ENCODE results near the gene MRPL52.
"Not testable (repeated sequence)": the region's sequence is repeated elsewhere in the genome, so short reads cannot be mapped to it uniquely, and the experiment has no call there.

The MRPL52 gene

GRCh38 chr14:22829661-22830442 lies at the start of gene MRPL52:
Gene MRPL52, plus strand, starts transcription at chr14:22829887. Its CDS starts 26 bp downstream, at chr14:22829913.
- peak; percentile 93 for DNase-seq

- DNase-seq, result no peak
These were observed 49.5 kb upstream of the MRPL52 start for GRCh38 chr14:22780105-22780679.

DNA sequence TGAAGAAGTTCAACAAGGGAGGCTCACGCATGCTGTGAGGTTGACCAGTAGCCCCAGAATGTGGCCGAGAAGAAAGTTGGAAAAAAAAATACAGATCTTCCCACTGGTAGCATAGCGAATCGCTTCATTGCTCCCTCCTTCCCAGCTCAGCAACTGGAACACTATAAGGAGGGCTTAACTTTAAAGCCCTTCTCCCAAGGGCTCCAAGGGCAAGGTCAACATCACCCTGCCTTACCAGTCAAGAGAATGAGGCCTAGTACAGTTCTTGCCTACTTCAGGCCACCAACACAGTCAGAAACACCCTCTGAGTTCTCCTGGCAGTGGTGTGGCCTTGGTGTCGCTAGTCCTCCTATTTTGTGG lies 48.8 kb upstream of the MRPL52 start:
- DNase-seq, result no peak

DNA sequence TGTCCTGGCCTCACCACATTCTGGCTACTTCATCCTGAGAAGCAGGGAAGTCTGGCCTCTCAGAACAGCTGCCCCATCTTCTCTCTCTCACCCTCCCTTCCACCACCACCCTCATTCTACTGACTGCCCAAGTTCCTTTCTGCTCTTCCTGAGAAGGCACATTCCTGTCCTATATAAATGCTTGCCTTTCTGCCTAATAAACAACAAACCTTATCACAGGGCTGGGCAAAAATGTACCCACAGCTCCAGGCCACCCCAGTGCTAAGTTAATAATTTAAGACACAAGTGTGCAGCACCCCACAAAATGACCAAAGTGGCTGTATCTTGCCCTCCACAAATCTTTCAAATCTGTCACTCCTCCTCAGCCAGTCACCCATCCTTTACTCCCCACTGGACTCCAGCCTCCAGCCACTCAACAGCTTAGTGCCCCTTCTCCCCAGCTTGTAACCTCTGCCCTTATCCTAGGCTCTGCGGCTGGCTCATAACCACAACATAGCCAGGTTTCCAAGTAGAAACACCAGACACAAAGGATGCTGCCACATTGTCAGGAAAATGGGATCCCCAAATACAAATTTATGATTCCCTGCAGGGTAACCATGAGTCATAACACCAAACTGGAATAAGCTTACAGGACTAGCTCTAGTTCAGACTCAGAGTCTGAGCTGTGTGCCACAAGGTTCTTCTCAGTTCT lies 48.2 kb upstream of the MRPL52 start:
- DNase-seq, result no peak

GRCh38 chr14:22786685-22787084 lies 43.0 kb upstream of the MRPL52 start:
- no peak for DNase-seq

DNA sequence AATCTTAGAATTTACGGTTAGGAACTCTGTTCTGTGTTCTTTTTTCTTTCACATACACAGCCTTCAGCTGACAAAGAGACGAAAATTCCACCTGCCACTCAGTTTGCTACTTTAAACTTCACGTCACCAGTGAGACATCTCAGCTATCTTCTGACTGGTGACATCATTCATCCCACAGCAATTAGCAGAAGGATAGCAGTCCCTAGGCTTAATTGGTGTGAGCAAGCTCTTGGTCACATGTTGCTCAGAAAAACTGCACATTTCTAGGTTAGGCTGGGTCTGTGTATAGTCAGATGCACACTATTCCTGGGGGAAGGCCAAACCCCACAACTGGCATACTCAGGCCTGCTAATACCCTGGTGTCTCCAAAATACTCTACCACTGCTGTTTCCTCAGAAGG lies 38.4 kb upstream of the MRPL52 start:
- DNase-seq, result no peak

DNA sequence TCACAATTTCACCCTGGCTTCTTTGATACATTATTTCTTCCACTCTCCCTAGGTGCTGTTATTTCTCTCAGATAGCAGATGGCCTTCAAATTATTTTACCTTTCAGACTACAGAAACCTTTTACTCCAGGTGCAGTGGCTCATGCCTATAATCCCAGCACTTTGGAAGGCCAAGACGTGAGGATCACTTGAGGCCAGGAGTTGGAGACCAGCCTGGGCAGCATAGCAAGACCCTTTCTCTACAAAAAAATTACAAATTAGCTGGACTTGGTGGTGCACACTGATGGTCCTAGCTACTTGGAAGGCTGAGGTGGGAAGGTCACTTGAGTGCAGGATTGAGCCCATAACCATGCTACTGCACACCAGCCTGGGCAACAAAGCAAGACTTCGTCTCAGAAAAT lies 37.5 kb upstream of the MRPL52 start:
- no peak for DNase-seq

DNA sequence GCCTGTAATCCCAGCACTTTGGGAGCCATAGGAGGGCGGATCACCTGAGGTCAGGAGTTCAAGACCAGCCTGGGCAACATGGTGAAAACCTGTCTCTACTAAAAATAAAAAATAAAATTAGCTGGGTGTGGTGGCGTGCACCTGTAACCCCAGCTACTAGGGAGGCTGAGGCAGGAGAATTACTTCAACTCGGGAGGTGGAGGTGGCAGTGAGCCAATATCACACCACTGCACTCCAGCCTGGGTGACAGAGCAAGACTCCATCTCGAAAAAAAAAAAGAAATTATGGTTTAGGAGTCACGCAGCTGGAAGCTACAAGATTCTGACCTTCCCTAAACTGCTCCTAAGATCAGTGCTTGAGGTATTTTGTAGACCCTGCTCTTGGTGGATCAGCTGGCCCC lies 36.1 kb upstream of the MRPL52 start:
- not testable (repeated sequence) for DNase-seq

GRCh38 chr14:22793976-22794375 lies 35.7 kb upstream of the MRPL52 start:
- no peak for DNase-seq

DNA sequence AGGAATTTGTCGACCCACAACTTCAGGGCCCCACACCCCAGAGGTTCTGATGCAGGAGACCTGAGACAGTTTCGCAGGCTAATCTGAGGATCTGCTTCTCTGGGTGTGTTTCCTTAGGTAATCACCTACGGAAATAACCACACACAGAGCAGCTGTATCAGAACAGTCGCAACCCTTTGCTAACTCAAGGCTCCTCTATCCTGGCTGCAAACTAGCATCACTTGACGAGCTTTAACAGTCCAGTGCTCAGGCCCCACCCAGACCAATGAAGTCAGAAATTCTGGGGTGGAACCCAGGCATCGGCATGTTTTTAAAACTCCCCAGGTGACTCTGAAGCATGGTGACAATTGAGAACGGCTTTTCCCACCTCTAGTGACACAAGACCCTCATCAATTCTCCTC lies 35.1 kb upstream of the MRPL52 start:
- no peak for DNase-seq

DNA sequence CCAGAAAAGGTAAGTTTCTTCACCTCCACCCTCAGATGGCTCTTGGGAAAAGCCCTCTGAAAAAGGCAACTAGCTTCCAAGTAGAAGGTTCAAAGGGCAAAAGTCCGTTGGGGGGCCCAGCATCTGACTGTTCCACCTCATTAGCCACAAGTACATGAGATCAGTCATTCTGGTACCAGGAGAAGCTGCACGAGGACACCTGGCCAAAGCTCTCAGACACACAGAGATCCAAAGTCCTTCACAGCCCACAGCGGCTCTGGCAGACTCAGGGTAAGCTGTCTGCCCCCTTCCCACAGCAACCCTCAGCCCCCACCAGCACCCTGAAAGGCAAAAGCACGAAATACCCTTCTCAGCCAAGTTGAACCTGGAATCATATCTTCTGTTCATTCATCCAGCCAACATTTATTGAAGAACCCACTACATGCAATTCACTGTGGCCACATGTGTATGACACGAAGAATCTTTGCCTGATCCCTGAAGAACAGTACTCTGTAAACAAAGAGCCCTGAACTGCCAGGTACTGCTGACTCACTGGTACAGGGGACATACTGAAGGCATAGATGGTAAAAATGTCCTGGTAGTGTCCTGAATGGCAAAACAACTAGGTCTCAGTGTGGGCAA lies 33.5 kb upstream of the MRPL52 start:
- DNase-seq, result no peak

- DNase-seq, result no peak
These were observed 32.4 kb upstream of the MRPL52 start for GRCh38 chr14:22797017-22797917.

- no peak for DNase-seq
These were observed 31.2 kb upstream of the MRPL52 start for GRCh38 chr14:22798528-22798927.

- no peak for DNase-seq
These were observed 29.3 kb upstream of the MRPL52 start for GRCh38 chr14:22800346-22800745.

DNA sequence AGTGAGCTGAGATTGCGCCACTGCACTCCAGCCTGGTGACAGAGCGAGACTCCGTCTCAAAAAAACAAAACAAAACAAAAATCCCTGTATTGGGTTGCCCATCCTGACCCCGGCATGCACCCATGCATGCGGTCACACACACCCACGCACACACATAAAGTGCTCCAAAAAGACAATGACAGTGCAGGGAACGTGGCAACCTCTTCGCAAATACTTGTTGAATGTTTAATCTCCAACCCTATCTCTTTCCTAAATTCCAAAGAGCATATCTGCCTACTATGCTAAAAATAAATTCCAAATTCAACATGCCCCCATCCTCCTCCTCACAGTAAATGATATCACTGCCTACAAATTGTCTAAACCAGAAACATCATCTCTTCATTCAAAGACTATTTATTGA lies 28.0 kb upstream of the MRPL52 start:
- no peak for DNase-seq

GRCh38 chr14:22802860-22803686 lies 26.6 kb upstream of the MRPL52 start:
- no peak for DNase-seq

DNA sequence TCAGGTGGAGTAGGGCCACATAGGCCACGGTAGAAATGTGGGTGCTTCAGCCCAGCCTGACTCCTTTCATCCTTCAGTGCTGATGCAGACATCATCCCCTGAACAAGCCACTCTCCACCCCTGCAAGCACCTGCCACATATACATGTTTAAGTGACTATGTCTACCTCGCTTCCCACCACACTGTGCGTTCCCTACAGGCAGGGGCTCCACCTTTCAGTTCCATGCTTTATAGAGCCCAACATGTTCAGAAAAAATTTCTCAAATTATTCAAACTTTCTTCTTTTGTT lies 26.1 kb upstream of the MRPL52 start:
- no peak for DNase-seq

DNA sequence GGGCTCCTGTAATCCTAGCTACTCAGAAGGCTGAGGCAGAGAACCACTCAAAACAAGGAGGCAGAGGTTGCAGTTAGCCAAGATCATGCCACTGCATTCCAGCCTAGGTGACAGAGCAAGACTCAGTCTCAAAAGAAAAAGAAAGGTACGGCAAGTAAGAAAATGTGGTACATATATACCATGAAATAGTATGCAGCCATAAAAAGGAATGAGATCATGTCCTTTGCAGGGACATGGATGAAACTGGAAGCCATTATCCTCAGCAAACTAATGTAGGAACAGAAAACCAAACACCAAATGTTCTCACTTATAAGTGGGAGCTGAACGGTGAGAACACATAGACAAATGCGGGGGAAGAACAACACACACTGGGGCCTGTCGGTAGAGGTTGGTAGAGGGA lies 24.5 kb upstream of the MRPL52 start:
- not testable (repeated sequence) for DNase-seq

DNA sequence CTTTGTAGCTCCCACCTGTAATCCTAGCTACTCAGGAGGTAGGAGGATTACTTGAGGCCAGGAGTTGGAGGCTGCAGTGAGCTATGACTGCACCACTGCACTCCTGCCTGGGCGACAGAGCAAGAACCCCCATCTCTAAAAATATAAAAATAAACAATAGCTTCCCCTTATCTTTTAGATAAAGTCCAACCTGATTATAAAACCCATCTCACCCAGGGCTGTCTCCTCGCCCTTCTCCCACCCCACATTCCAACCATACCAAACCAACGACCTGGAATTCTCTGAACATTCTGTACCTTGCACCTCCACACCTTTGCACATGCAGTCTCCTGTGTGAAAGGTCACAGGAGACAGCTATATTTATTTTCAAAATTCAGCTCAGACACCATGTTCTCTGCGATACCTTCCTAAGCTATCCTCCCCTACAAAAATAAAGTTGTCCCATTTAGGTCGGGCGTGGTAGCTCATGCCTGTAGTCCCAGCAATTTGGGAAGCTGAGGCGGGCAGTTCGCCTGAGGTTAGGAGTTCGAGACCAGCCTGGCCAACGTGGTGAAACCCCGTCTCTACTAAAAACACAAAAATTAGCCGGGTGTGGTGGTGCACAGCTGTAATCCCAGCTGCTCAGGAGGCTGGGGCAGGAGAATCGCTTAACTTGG lies 22.1 kb upstream of the MRPL52 start:
- no peak for DNase-seq

DNA sequence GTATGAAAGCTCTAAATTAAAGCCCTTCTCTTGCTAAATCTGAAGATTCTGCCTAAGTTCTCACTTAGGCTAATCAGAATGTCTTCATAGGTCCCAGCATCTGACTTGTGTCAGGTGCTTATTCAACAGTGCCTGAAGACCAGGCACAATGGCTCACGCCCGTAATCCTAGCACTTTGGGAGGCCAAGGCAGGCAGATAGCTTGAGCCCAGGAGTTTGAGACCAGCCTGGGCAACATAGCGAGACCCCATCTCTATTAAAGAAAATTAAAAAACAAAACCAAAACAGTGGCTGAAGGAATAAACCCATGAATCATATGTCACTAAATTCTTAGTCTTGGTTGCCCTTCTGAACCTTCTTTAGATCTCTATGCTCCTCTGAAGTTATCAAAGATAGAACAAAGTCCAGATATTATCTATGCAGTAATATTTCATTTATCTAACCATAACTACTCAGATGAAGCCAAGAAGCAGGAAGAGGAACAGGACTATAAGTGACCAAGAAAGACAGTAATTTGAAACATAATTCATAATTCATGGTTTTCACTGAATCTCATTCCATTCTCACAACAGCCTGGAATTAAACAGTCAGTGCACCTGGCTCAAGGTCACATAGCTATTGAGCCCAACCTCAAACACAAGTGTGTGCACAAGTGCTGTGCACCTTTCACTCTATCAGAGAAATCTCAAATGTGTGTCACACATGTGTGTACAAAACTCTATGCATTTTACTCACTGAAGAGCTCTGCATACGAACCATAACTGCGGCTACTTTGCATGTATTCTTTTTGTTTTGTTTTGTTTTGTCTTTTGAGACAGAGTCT lies 21.1 kb upstream of the MRPL52 start:
- DNase-seq, result no peak

DNA sequence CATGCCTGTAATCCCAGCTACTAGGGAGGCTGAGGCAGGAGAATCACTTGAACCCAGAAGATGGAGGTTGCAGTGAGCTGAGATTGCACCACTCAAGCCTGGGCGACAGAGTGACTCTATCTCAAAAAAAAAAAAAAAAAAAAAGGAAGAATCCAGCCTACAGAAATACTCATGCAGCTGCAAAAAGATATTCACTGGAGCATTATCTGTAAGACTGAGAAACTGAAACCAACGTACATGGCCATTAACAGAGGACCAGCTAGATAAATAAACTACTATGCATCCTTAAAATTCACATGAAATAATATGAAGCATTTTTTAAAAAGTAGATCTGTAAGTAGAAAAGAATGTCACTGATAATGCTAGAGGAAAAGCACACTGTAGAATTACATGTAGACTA lies 18.0 kb upstream of the MRPL52 start:
- no peak for DNase-seq

Measured in right forelimb (tissue), 1 donor.